Osteocyte (in vitro differentiated cells): ENCODE data around the gene ZNF282. TPM values are rescaled to one million over a fixed set of nuclear protein-coding genes. Genes with fewer than 3 reads are reported as not detected.

ENCODE experiments used
- DNase-seq: peaks from one replicate; pipeline ENCODE4 v3.0.0; 2021; ENCODE audit warnings: mixed read lengths; ENCODE audit not compliant: unreplicated experiment; ENCODE audit errors: extremely low spot score
- H3K27ac Mint-ChIP-seq: one replicate; pipeline ENCODE4 v1.8.0; 2021; ENCODE audit warnings: mild to moderate bottlenecking, mixed read lengths; ENCODE audit not compliant: unreplicated experiment
- H3K27me3 Mint-ChIP-seq: one replicate; pipeline ENCODE4 v1.8.0; 2021; ENCODE audit warnings: mixed read lengths; ENCODE audit not compliant: unreplicated experiment
- H3K36me3 Mint-ChIP-seq: one replicate; pipeline ENCODE4 v1.8.0; 2021; ENCODE audit warnings: mixed read lengths; ENCODE audit not compliant: unreplicated experiment
- H3K4me1 Mint-ChIP-seq: one replicate; pipeline ENCODE4 v1.8.0; 2021; ENCODE audit warnings: mixed read lengths; ENCODE audit not compliant: unreplicated experiment
- H3K4me3 Mint-ChIP-seq: one replicate; pipeline ENCODE4 v1.8.0; 2021; ENCODE audit warnings: mild to moderate bottlenecking, moderate library complexity, mixed read lengths; ENCODE audit not compliant: unreplicated experiment
- H3K9me3 Mint-ChIP-seq: one replicate; pipeline ENCODE4 v1.8.0; 2021; ENCODE audit warnings: mixed read lengths; ENCODE audit not compliant: unreplicated experiment
- total RNA-seq: library from RNA; stranded (reverse); gene quantifications from 2 replicates; pipeline ENCODE4 v1.2.1, GENCODE V29; 2021
- TF ChIP-seq, protein P1 (sequence below): fragments of 200-600 bp; sonication (generic); IDR thresholded peaks from 2 replicates; pipeline ENCODE4 v1.5.0; 2021; ENCODE audit warnings: antibody characterized with exemption, mild to moderate bottlenecking, moderate library complexity

Gene ZNF282
- total RNA-seq, 1 donor from 2014 or later: 29.8 TPM

DNA sequence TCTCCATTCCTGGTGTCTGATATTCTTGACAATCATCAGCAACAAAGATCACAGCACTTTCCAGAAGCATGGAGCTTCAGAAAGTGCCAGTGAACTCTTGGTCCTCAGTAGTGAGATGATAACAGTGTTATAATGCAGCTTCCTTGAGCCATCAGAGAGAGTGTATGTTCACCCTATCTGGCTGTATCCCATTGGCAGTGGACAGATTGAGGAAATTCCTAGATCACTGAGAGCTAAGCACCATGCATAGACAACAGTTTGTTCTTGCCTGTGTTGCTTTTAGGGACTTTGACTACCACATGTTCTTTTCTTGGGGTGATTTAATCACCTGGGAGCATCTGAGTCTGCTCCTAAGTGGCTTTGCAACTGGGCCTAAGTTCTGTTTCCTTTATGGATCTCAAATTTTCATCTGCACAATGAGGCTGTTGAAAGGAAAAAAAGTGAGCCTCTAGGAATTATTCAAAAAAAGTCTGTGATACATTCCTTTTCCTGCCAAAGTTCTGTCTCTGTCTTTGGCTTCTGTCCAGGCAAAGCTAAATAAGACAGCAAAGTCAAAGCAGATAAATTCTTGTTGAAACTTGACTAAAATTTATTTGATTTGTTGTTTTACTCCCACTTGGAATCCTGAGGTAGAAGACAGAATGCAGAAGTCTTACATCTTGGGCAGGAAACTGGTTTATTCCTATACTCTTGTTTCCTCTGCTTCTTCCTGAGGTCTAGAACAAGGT lies 14.5 kb upstream of the ZNF282 start:
- H3K4me3 Mint-ChIP-seq: no peak overlapping the region
- DNase-seq: no peak
- peaks cover 48% of the 10 kb centered on the region for H3K36me3 Mint-ChIP-seq
- H3K27ac Mint-ChIP-seq: peak overlapping the region; percentile 18
- no peaks in the 10 kb centered on the region for H3K27me3 Mint-ChIP-seq
- no peaks in the 10 kb centered on the region for H3K9me3 Mint-ChIP-seq
- H3K4me1 Mint-ChIP-seq: peaks cover 10% of the 10 kb centered on the region
- TF ChIP-seq, protein P1, sequence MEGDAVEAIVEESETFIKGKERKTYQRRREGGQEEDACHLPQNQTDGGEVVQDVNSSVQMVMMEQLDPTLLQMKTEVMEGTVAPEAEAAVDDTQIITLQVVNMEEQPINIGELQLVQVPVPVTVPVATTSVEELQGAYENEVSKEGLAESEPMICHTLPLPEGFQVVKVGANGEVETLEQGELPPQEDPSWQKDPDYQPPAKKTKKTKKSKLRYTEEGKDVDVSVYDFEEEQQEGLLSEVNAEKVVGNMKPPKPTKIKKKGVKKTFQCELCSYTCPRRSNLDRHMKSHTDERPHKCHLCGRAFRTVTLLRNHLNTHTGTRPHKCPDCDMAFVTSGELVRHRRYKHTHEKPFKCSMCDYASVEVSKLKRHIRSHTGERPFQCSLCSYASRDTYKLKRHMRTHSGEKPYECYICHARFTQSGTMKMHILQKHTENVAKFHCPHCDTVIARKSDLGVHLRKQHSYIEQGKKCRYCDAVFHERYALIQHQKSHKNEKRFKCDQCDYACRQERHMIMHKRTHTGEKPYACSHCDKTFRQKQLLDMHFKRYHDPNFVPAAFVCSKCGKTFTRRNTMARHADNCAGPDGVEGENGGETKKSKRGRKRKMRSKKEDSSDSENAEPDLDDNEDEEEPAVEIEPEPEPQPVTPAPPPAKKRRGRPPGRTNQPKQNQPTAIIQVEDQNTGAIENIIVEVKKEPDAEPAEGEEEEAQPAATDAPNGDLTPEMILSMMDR: no peak

DNA sequence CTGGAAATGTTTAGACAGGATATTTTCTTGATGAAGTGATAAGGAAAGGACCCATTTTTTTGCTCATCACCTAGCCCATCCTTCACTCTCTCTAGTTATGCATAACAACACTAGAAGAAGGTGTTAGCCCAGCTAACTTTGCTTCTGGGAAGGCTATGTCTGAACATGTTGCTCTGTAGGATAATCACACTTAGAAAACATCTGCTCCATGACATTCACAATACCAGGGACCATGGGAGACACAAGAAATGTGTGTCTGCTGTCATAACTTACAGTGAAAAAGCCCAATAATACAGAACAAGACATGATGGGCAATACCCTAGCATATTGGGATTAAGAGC lies 13.9 kb upstream of the ZNF282 start:
- TF ChIP-seq, protein P1: no peak
- no peak for DNase-seq
- H3K36me3 Mint-ChIP-seq: peaks cover 46% of the 10 kb centered on the region
- no peaks in the 10 kb centered on the region for H3K9me3 Mint-ChIP-seq
- no peaks in the 10 kb centered on the region for H3K27me3 Mint-ChIP-seq
- peak overlapping the region; percentile 18 for H3K27ac Mint-ChIP-seq
- H3K4me1 Mint-ChIP-seq: peaks cover 10% of the 10 kb centered on the region
- H3K4me3 Mint-ChIP-seq: no peak overlapping the region

DNA sequence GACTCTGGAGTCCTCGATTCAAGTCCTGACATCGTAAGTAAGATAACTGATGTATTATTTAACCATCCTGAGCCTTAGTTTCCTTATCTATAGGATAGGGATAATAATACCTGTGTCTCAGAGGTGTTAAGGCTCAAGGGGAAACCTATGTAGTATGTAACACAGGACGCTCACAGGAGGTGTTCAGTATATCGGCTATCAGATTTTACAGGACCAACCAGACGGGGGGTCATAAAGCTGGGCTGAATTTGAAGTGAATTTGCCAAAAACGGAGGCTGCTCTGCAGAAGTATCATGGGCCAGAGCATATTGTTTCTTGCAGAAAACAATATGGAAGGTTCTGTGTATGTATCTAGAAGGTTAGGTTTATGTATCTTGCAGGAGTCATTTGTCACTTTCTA lies 11.1 kb upstream of the ZNF282 start:
- no peak for DNase-seq
- peaks cover 7% of the 10 kb centered on the region for H3K27me3 Mint-ChIP-seq
- H3K4me1 Mint-ChIP-seq: peaks cover 21% of the 10 kb centered on the region
- no peak overlapping the region for H3K4me3 Mint-ChIP-seq
- H3K36me3 Mint-ChIP-seq: peaks cover 25% of the 10 kb centered on the region
- H3K27ac Mint-ChIP-seq: no peak overlapping the region
- TF ChIP-seq, protein P1: no peak
- no peaks in the 10 kb centered on the region for H3K9me3 Mint-ChIP-seq

DNA sequence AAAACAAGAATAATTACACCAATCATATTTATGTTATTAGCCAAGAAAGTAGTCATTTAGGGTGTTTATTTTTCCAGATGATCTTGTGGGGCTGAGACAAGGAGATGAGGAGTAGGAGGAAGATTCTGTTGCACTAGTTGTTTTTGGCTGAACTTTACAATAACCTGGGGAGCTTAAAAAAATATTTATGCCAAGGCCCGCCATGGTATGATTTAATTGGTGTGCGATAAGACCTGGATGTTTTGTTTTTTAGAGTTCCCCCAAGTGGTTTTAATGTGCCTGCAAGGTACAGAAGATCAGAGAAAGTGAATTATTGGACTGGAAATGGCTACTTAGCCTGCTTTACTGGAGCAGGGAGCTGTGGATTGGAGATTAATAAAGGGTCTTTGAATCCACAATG lies 7.1 kb upstream of the ZNF282 start:
- Mint-ChIP-seq H3K9me3 (no peaks in the 10 kb centered on the region), H3K27ac (no peak overlapping the region), H3K4me1 (peaks cover 11% of the 10 kb centered on the region), H3K36me3 (no peaks in the 10 kb centered on the region), H3K27me3 (peaks cover 7% of the 10 kb centered on the region), H3K4me3 (no peak overlapping the region)
- TF ChIP-seq, protein P1: no peak
- no peak for DNase-seq

DNA sequence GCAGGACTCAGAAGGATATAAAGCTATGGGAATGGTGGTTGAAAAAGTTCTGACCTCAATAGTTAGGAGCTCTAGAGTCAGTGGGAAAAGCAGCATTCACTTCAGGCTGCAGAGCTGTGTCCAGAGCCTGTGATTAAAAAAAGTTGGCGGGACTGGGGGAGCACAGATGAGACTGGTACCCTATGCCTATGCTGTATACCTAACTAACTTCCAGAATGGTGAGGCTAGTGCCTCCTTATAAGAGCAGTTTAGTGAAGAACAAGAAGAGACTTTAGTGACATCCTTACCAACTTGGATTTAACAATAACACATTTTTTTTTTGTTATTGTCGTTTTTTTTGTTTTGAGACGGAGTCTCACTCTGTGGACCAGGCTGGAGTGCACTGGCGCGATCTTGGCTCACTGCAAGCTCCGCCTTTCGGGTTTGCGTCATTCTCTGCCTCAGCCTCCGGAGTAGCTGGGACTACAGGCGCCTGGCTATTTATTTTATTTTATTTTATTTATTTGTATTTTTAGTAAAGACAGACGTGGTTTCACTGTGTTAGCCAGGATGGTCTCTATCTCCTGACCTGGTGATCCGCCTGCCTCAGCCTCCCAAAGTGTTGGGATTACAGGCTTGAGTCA lies 6.6 kb upstream of the ZNF282 start:
- no peaks in the 10 kb centered on the region for H3K36me3 Mint-ChIP-seq
- peaks cover 7% of the 10 kb centered on the region for H3K27me3 Mint-ChIP-seq
- H3K9me3 Mint-ChIP-seq: no peaks in the 10 kb centered on the region
- no peak overlapping the region for H3K27ac Mint-ChIP-seq
- no peak overlapping the region for H3K4me3 Mint-ChIP-seq
- H3K4me1 Mint-ChIP-seq: peaks cover 11% of the 10 kb centered on the region
- no peak for DNase-seq
- TF ChIP-seq, protein P1: no peak
